Thymus (tissue), 11 donors: ENCODE data around the gene TNFSF8. TPM values are rescaled to one million over a fixed set of nuclear protein-coding genes. Genes with fewer than 3 reads are reported as not detected.

Experiments
- DNase-seq, 9 donors: peaks; one replicate each; pipeline ENCODE4 v3.0.0-alpha.2; 2013; ENCODE audit warnings: low spot score in 9 of 9, low read depth in 6 of 9, missing footprints in 1 of 9
- H3K27ac ChIP-seq, 2 donors: one replicate each; pipeline ENCODE4 v1.5.1; 2013; ENCODE audit warnings: control low read depth in 1 of 2, low read depth in 1 of 2, low read length in 1 of 2, mild to moderate bottlenecking in 1 of 2, moderate library complexity in 1 of 2
- H3K27me3 ChIP-seq, 2 donors: one replicate each; pipeline ENCODE4 v1.5.1; 2013; ENCODE audit warnings: low read length in 1 of 2; ENCODE audit not compliant: control insufficient read depth in 2 of 2, insufficient read depth in 1 of 2
- H3K36me3 ChIP-seq, 2 donors: one replicate each; pipeline ENCODE4 v1.5.1; 2013; ENCODE audit warnings: low read length in 1 of 2, mild to moderate bottlenecking in 1 of 2, moderate library complexity in 1 of 2; ENCODE audit not compliant: control insufficient read depth in 2 of 2, insufficient read depth in 2 of 2
- H3K4me1 ChIP-seq, 2 donors: one replicate each; pipeline ENCODE4 v1.5.1; 2013; ENCODE audit warnings: low read length in 2 of 2; ENCODE audit not compliant: control insufficient read depth in 2 of 2, insufficient read depth in 2 of 2
- H3K4me3 ChIP-seq, 2 donors: one replicate each; pipeline ENCODE4 v1.5.1; 2013; ENCODE audit warnings: low read length in 2 of 2, control low read depth in 1 of 2, mild to moderate bottlenecking in 1 of 2
- H3K9me3 ChIP-seq, 2 donors: one replicate each; pipeline ENCODE4 v1.5.1; 2013; ENCODE audit warnings: low read length in 1 of 2, mild to moderate bottlenecking in 1 of 2; ENCODE audit not compliant: control insufficient read depth in 2 of 2, insufficient read depth in 1 of 2
- WGBS: extraction: QIAGEN DNeasy Blood & Tissue Kit; methylation state at CpG from one replicate; pipeline ENCODE4 v1.1.7; 2013; 5-methylcytosine and 5-hydroxymethylcytosine counted together
- polyA plus RNA-seq: library from polyadenylated mRNA; stranded (reverse); fragments of 200-250 nt; gene quantifications from one replicate; pipeline ENCODE4 v1.2.3, GENCODE V29; 2013
- total RNA-seq: library from RNA; stranded (reverse); fragments of 120-200 nt; gene quantifications from one replicate; pipeline ENCODE4 v1.2.4, GENCODE V29; 2013
- donor health status: healthy.

Gene TNFSF8
- total and polyA plus RNA-seq, 2 donors = 14.7 to 82.1 TPM

DNA sequence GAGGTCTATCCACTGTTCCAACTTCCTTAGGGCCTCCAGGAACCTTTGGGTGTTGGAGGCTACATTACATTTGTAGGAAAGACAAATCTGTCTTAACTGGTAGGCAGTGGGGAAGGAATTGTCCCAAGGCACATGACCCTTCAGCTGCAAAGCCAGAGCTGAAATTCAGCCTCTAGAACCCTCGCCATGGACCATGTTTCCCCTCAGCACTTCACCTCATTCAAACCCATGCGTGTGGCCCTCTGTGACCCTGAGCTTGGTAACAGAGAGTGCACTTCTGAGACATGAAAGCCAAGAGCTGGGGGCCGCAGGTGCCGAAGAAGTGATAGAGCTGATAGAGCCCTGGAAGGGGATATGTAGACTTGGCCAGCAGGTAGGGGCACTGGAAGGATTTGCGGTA is 17.2 kb downstream of the TNFSF8 start:
- Histone ChIP-seq H3K36me3 (peaks cover 9 to 60% of the 10 kb centered on the region in 2 donors), H3K4me3 (no peak overlapping the region), H3K27me3 (no peaks in the 10 kb centered on the region), H3K9me3 (no peaks in the 10 kb centered on the region), H3K4me1 (peaks cover 35 to 38% of the 10 kb centered on the region in 2 donors), H3K27ac (no peak overlapping the region)
- no peak for DNase-seq
- 98% methylated on average over 5 of the region's 5 CpGs for WGBS

- Histone ChIP-seq H3K36me3 (peaks cover 0 to 58% of the 10 kb centered on the region in 2 donors), H3K4me1 (peaks cover 47 to 50% of the 10 kb centered on the region in 2 donors), H3K4me3 (no peak overlapping the region), H3K9me3 (no peaks in the 10 kb centered on the region), H3K27ac (no peak overlapping the region), H3K27me3 (no peaks in the 10 kb centered on the region)
- 98% methylated on average over 2 of the region's 2 CpGs for WGBS
- DNase-seq = no peak
Observed at GRCh38 chr9:114911167-114911821, 19.1 kb downstream of the TNFSF8 start.

- Histone ChIP-seq H3K27me3 (no peaks in the 10 kb centered on the region), H3K4me3 (no peak overlapping the region), H3K9me3 (no peaks in the 10 kb centered on the region), H3K4me1 (peaks cover 47 to 50% of the 10 kb centered on the region in 2 donors), H3K27ac (no peak overlapping the region), H3K36me3 (peaks cover 0 to 56% of the 10 kb centered on the region in 2 donors)
- whole genome bisulfite sequencing = 21% methylated on average over 4 of the region's 4 CpGs
- peak in 1 of 9 donors; percentile 58 for DNase-seq
Observed at GRCh38 chr9:114910541-114910940, 19.9 kb downstream of the TNFSF8 start.

GRCh38 chr9:114909661-114910060 is 20.7 kb downstream of the TNFSF8 start:
- 95% methylated on average over 1 of the region's 1 CpG for WGBS
- Histone ChIP-seq H3K4me1 (peaks cover 47 to 50% of the 10 kb centered on the region in 2 donors), H3K36me3 (peaks cover 0 to 59% of the 10 kb centered on the region in 2 donors), H3K9me3 (no peaks in the 10 kb centered on the region), H3K27ac (peak overlapping the region in 1 of 2 donors; percentile 19), H3K27me3 (no peaks in the 10 kb centered on the region), H3K4me3 (no peak overlapping the region)
- no peak for DNase-seq

- H3K4me3 ChIP-seq = peak overlapping the region in 1 of 2 donors; percentile 13
- H3K36me3 ChIP-seq = peaks cover 3 to 55% of the 10 kb centered on the region in 2 donors
- no peaks in the 10 kb centered on the region for H3K27me3 ChIP-seq
- peak overlapping the region in 1 of 2 donors; percentile 58 for H3K27ac ChIP-seq
- DNase-seq = no peak
- H3K9me3 ChIP-seq = no peaks in the 10 kb centered on the region
- 81% methylated on average over 6 of the region's 6 CpGs for WGBS
- peaks cover 47 to 50% of the 10 kb centered on the region in 2 donors for H3K4me1 ChIP-seq
Observed at GRCh38 chr9:114908805-114909448, 21.5 kb downstream of the TNFSF8 start.

- WGBS = 58% methylated on average over 3 of the region's 3 CpGs
- Histone ChIP-seq H3K4me1 (peaks cover 46 to 47% of the 10 kb centered on the region in 2 donors), H3K4me3 (no peak overlapping the region), H3K27ac (no peak overlapping the region), H3K27me3 (no peaks in the 10 kb centered on the region), H3K36me3 (peaks cover 9 to 55% of the 10 kb centered on the region in 2 donors), H3K9me3 (no peaks in the 10 kb centered on the region)
- peak in 1 of 9 donors; percentile 44 for DNase-seq
Observed at GRCh38 chr9:114908104-114908622, 22.2 kb downstream of the TNFSF8 start.

- no peak overlapping the region for H3K4me3 ChIP-seq
- H3K27ac ChIP-seq = no peak overlapping the region
- no peaks in the 10 kb centered on the region for H3K9me3 ChIP-seq
- peaks cover 44 to 45% of the 10 kb centered on the region in 2 donors for H3K4me1 ChIP-seq
- peaks cover 14 to 57% of the 10 kb centered on the region in 2 donors for H3K36me3 ChIP-seq
- DNase-seq = peak in 1 of 9 donors; percentile 58
- H3K27me3 ChIP-seq = no peaks in the 10 kb centered on the region
- 90% methylated on average over 7 of the region's 7 CpGs for WGBS
Observed at GRCh38 chr9:114906922-114907571, 23.3 kb downstream of the TNFSF8 start.

DNA sequence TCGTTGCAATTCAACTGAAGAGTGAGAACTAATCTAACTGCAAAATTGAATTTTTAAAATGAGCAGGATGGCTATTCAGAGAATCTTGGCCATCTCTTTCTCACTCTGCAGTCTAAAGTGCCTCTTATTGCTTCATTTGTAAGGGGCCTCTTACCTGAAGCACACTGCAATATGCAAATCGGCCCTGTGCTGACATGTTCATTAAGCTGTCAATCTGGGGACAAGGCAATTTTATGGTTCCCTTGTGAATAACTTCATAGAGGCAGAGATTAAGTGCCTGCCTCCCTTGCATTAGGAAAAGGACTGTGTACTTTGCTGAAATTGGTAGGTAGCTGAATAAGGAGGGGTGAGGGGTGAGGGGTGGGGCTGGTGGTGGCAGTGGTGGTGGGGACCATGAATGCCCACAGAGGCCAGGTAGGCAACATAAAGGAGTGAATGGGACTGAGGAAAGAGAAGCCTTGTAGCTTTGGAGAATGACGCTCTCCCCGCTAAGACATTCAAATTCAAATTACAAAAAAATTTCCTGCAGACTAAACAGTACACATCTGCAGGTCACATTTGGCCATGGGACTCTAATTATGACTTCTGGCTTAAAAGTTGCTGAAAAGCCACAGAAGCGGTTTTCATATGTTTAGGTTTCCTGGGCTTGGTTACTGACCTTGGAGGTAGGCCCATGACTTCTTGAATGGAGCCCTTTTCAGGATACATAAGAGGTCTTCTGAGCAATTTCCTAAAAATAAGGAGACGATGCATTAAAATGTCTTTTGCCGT is 25.0 kb downstream of the TNFSF8 start:
- Histone ChIP-seq H3K4me3 (no peak overlapping the region), H3K9me3 (no peaks in the 10 kb centered on the region), H3K27ac (no peak overlapping the region), H3K36me3 (peaks cover 14 to 62% of the 10 kb centered on the region in 2 donors), H3K27me3 (no peaks in the 10 kb centered on the region), H3K4me1 (peaks cover 37 to 38% of the 10 kb centered on the region in 2 donors)
- 98% methylated on average over 7 of the region's 7 CpGs for WGBS
- DNase-seq = no peak
